ENCODE data around the gene NLGN1.

Gene NLGN1

GRCh38 chr3:173954647-173955046 lies 557.1 kb downstream of the NLGN1 start:
- no peak for DNase-seq (ENCODE audit: low read depth)
- TF ChIP-seq CTCF (conservative IDR thresholded peaks at IDR 0.05; ENCODE audit: control insufficient read depth, insufficient read depth, low read depth, low read length), result no peak
- no peak overlapping the region for H3K4me3 ChIP-seq (ENCODE audit: control insufficient read depth, low read depth, low read length)

- DNase-seq (ENCODE audit: low read depth), result no peak
- no peak for TF ChIP-seq CTCF (conservative IDR thresholded peaks at IDR 0.05; ENCODE audit: control insufficient read depth, insufficient read depth, low read depth, low read length)
- H3K4me3 ChIP-seq (ENCODE audit: control insufficient read depth, low read depth, low read length), result no peak overlapping the region
These were observed 560.1 kb downstream of the NLGN1 start for GRCh38 chr3:173957646-173958045.

- no peak for DNase-seq (ENCODE audit: low read depth)
- no peak for TF ChIP-seq CTCF (conservative IDR thresholded peaks at IDR 0.05; ENCODE audit: control insufficient read depth, insufficient read depth, low read depth, low read length)
- H3K4me3 ChIP-seq (ENCODE audit: control insufficient read depth, low read depth, low read length), result no peak overlapping the region
These were observed 561.3 kb downstream of the NLGN1 start for GRCh38 chr3:173958805-173959204.

GRCh38 chr3:173970281-173970680 lies 572.7 kb downstream of the NLGN1 start:
- H3K4me3 ChIP-seq (ENCODE audit: control insufficient read depth, low read depth, low read length), result no peak overlapping the region
- TF ChIP-seq CTCF (conservative IDR thresholded peaks at IDR 0.05; ENCODE audit: control insufficient read depth, insufficient read depth, low read depth, low read length), result no peak
- DNase-seq (ENCODE audit: low read depth), result no peak

GRCh38 chr3:173976281-173976680 lies 578.7 kb downstream of the NLGN1 start:
- no peak overlapping the region for H3K4me3 ChIP-seq (ENCODE audit: control insufficient read depth, low read depth, low read length)
- DNase-seq (ENCODE audit: low read depth), result no peak
- TF ChIP-seq CTCF (conservative IDR thresholded peaks at IDR 0.05; ENCODE audit: control insufficient read depth, insufficient read depth, low read depth, low read length), result no peak

GRCh38 chr3:173977747-173978146 lies 580.2 kb downstream of the NLGN1 start:
- peak; percentile 60 for DNase-seq (ENCODE audit: low read depth)
- no peak for TF ChIP-seq CTCF (conservative IDR thresholded peaks at IDR 0.05; ENCODE audit: control insufficient read depth, insufficient read depth, low read depth, low read length)
- H3K4me3 ChIP-seq (ENCODE audit: control insufficient read depth, low read depth, low read length), result no peak overlapping the region

- no peak for TF ChIP-seq CTCF (conservative IDR thresholded peaks at IDR 0.05; ENCODE audit: control insufficient read depth, insufficient read depth, low read depth, low read length)
- no peak overlapping the region for H3K4me3 ChIP-seq (ENCODE audit: control insufficient read depth, low read depth, low read length)
- peak; percentile 40 for DNase-seq (ENCODE audit: low read depth)
These were observed 585.8 kb downstream of the NLGN1 start for GRCh38 chr3:173983343-173983742.
